OCI-LY7 (cell line): Measurements from ENCODE around the gene TPRG1L.

ENCODE experiments used
- CTCF ChIP-seq: fragments of 200-600 bp; sonication (generic); conservative IDR thresholded peaks from 2 replicates; pipeline ENCODE4 v1.5.1; 2014; ENCODE audit warnings: mild to moderate bottlenecking, antibody characterized with exemption, low read length, moderate library complexity, mixed read lengths
- EZH2phosphoT487 ChIP-seq: fragments of 200-600 bp; sonication (generic); IDR thresholded peaks from 2 replicates; pipeline ENCODE4 v1.6.1; 2018; ENCODE audit warnings: low read depth, borderline replicate concordance, mild to moderate bottlenecking, mixed run types, antibody characterized with exemption, low read length, moderate library complexity, mixed read lengths

- TF ChIP-seq CTCF, result no peak
- TF ChIP-seq EZH2phosphoT487, result no peak
These were observed 22.4 kb upstream of the TPRG1L start for GRCh38 chr1:3602375-3602774.
